ENCODE data around the gene TIMP3. TPM values are rescaled to one million over a fixed set of nuclear protein-coding genes. Genes with fewer than 3 reads are reported as not detected.

TIMP3 gene
- polyA plus RNA-seq, 1 donor from 2014 or later = 0.72 TPM

GRCh38 chr22:32777987-32778386, 23.5 kb upstream of the TIMP3 start:
- H3K27ac ChIP-seq (ENCODE audit: low read length) = no peak overlapping the region
- no peaks in the 10 kb centered on the region for H3F3A ChIP-seq (ENCODE audit: insufficient read depth, low read length, poor library complexity, severe bottlenecking)
- TF ChIP-seq EP300 (conservative IDR thresholded peaks at IDR 0.05; ENCODE audit: poor library complexity, severe bottlenecking) (no peak), POLR2AphosphoS5 (IDR thresholded peaks at IDR 0.05) (no peak), TAF1 (IDR thresholded peaks at IDR 0.05; ENCODE audit: low read depth) (no peak), EZH2 (IDR thresholded peaks at IDR 0.05; ENCODE audit: borderline replicate concordance, insufficient read depth, low read length, poor library complexity, severe bottlenecking) (no peak), RAD21 (conservative IDR thresholded peaks at IDR 0.05) (no peak), SMC3 (conservative IDR thresholded peaks at IDR 0.05; ENCODE audit: poor library complexity) (no peak), MXI1 (conservative IDR thresholded peaks at IDR 0.05; ENCODE audit: poor library complexity, severe bottlenecking) (no peak)
- TF ChIP-seq, protein P1, sequence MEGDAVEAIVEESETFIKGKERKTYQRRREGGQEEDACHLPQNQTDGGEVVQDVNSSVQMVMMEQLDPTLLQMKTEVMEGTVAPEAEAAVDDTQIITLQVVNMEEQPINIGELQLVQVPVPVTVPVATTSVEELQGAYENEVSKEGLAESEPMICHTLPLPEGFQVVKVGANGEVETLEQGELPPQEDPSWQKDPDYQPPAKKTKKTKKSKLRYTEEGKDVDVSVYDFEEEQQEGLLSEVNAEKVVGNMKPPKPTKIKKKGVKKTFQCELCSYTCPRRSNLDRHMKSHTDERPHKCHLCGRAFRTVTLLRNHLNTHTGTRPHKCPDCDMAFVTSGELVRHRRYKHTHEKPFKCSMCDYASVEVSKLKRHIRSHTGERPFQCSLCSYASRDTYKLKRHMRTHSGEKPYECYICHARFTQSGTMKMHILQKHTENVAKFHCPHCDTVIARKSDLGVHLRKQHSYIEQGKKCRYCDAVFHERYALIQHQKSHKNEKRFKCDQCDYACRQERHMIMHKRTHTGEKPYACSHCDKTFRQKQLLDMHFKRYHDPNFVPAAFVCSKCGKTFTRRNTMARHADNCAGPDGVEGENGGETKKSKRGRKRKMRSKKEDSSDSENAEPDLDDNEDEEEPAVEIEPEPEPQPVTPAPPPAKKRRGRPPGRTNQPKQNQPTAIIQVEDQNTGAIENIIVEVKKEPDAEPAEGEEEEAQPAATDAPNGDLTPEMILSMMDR (IDR thresholded peaks at IDR 0.05; ENCODE audit: poor library complexity, severe bottlenecking) = no peak
- TF ChIP-seq, protein P2, sequence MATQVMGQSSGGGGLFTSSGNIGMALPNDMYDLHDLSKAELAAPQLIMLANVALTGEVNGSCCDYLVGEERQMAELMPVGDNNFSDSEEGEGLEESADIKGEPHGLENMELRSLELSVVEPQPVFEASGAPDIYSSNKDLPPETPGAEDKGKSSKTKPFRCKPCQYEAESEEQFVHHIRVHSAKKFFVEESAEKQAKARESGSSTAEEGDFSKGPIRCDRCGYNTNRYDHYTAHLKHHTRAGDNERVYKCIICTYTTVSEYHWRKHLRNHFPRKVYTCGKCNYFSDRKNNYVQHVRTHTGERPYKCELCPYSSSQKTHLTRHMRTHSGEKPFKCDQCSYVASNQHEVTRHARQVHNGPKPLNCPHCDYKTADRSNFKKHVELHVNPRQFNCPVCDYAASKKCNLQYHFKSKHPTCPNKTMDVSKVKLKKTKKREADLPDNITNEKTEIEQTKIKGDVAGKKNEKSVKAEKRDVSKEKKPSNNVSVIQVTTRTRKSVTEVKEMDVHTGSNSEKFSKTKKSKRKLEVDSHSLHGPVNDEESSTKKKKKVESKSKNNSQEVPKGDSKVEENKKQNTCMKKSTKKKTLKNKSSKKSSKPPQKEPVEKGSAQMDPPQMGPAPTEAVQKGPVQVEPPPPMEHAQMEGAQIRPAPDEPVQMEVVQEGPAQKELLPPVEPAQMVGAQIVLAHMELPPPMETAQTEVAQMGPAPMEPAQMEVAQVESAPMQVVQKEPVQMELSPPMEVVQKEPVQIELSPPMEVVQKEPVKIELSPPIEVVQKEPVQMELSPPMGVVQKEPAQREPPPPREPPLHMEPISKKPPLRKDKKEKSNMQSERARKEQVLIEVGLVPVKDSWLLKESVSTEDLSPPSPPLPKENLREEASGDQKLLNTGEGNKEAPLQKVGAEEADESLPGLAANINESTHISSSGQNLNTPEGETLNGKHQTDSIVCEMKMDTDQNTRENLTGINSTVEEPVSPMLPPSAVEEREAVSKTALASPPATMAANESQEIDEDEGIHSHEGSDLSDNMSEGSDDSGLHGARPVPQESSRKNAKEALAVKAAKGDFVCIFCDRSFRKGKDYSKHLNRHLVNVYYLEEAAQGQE (IDR thresholded peaks at IDR 0.05; ENCODE audit: borderline replicate concordance) = no peak

GRCh38 chr22:32780726-32781310, 20.7 kb upstream of the TIMP3 start:
- Histone ChIP-seq H3K9me3 (ENCODE audit: low read length) (no peaks in the 10 kb centered on the region), H3K36me3 (ENCODE audit: insufficient read depth, low read length) (no peaks in the 10 kb centered on the region), H3K9me2 (ENCODE audit: insufficient read depth, low read length) (no peaks in the 10 kb centered on the region), H3K4me2 (ENCODE audit: low read length) (no peak overlapping the region), H2AFZ (ENCODE audit: low read depth, low read length) (no peak overlapping the region), H3K9ac (ENCODE audit: low read length) (no peak overlapping the region), H3K27ac (ENCODE audit: low read length) (no peak overlapping the region), H3K4me3 (ENCODE audit: low read length) (no peak overlapping the region), H3F3A (ENCODE audit: insufficient read depth, low read length, poor library complexity, severe bottlenecking) (no peaks in the 10 kb centered on the region), H3K79me2 (replicated peaks; ENCODE audit: insufficient read depth, low read length) (no peaks in the 10 kb centered on the region), H3K27me3 (ENCODE audit: insufficient read depth, low read depth, low read length) (no peaks in the 10 kb centered on the region), H4K20me1 (ENCODE audit: insufficient read depth) (no peaks in the 10 kb centered on the region)
- TF ChIP-seq, protein P1 (IDR thresholded peaks at IDR 0.05; ENCODE audit: poor library complexity, severe bottlenecking) = no peak
- TF ChIP-seq EP300 (conservative IDR thresholded peaks at IDR 0.05; ENCODE audit: poor library complexity, severe bottlenecking) (no peak), RAD21 (conservative IDR thresholded peaks at IDR 0.05) (no peak), TAF1 (IDR thresholded peaks at IDR 0.05; ENCODE audit: low read depth) (no peak), EZH2 (IDR thresholded peaks at IDR 0.05; ENCODE audit: borderline replicate concordance, insufficient read depth, low read length, poor library complexity, severe bottlenecking) (no peak), POLR2AphosphoS5 (IDR thresholded peaks at IDR 0.05) (no peak)
- TF ChIP-seq, protein P2 (IDR thresholded peaks at IDR 0.05; ENCODE audit: borderline replicate concordance) = no peak

More at GRCh38 chr22:32777987-32778386, 23.5 kb upstream of the TIMP3 start:
- no peaks in the 10 kb centered on the region for H3K79me2 ChIP-seq (replicated peaks; ENCODE audit: insufficient read depth, low read length)
- H3K9me3 ChIP-seq (ENCODE audit: low read length) = no peaks in the 10 kb centered on the region
- no peak overlapping the region for H3K4me3 ChIP-seq (ENCODE audit: low read length)
- no peak overlapping the region for H2AFZ ChIP-seq (ENCODE audit: low read depth, low read length)
- H4K20me1 ChIP-seq (ENCODE audit: insufficient read depth) = no peaks in the 10 kb centered on the region
- no peak overlapping the region for H3K9ac ChIP-seq (ENCODE audit: low read length)
- H3K9me2 ChIP-seq (ENCODE audit: insufficient read depth, low read length) = no peaks in the 10 kb centered on the region
- no peaks in the 10 kb centered on the region for H3K36me3 ChIP-seq (ENCODE audit: insufficient read depth, low read length)
- no peak overlapping the region for H3K4me2 ChIP-seq (ENCODE audit: low read length)
- H3K27me3 ChIP-seq (ENCODE audit: insufficient read depth, low read depth, low read length) = no peaks in the 10 kb centered on the region
